Trophoblast cell (in vitro differentiated cells and primary cell): ENCODE data around the gene TSSK6.

Experiments used
- DNase-seq, 2 donors: peaks; one replicate each; pipeline ENCODE4 v3.0.0-alpha.2; 2016
- H2AFZ ChIP-seq: 2 replicates; pipeline ENCODE4 v1.6.1; 2013; ENCODE audit warnings: low read length, moderate library complexity, mild to moderate bottlenecking; ENCODE audit not compliant: insufficient read depth, poor library complexity
- H2AK5ac ChIP-seq: 2 replicates; pipeline ENCODE4 v1.6.1; 2013; ENCODE audit warnings: mild to moderate bottlenecking, low read length
- H2BK120ac ChIP-seq: 2 replicates; pipeline ENCODE4 v1.6.1; 2013; ENCODE audit warnings: low read length, mild to moderate bottlenecking, moderate library complexity; ENCODE audit not compliant: insufficient read depth, poor library complexity
- H2BK12ac ChIP-seq: 2 replicates; pipeline ENCODE4 v1.6.1; 2013; ENCODE audit warnings: mild to moderate bottlenecking, low read length, moderate library complexity
- H2BK5ac ChIP-seq: 2 replicates; pipeline ENCODE4 v1.6.1; 2013; ENCODE audit warnings: low read length, low read depth, moderate library complexity, mild to moderate bottlenecking; ENCODE audit not compliant: poor library complexity
- H3K14ac ChIP-seq: 2 replicates; pipeline ENCODE4 v1.6.1; 2013; ENCODE audit warnings: mild to moderate bottlenecking, low read length
- H3K18ac ChIP-seq: 2 replicates; pipeline ENCODE4 v1.6.1; 2013; ENCODE audit warnings: mild to moderate bottlenecking, low read length
- H3K23ac ChIP-seq: 2 replicates; pipeline ENCODE4 v1.6.1; 2013; ENCODE audit warnings: low read length
- H3K27ac ChIP-seq: 2 replicates; pipeline ENCODE4 v1.5.1; 2013; ENCODE audit warnings: low read depth, mild to moderate bottlenecking, inconsistent platforms, low read length, moderate library complexity
- H3K27me3 ChIP-seq: 2 replicates; pipeline ENCODE4 v1.6.1; 2013; ENCODE audit warnings: inconsistent platforms, mild to moderate bottlenecking, low read length, moderate library complexity; ENCODE audit not compliant: insufficient read depth
- H3K36me3 ChIP-seq, 2 experiments: 1 replicate in 1 of 2; 2 replicates in 1 of 2; pipeline ENCODE4 v1.6.1; 2013; ENCODE audit warnings: low read length in 2 of 2, mild to moderate bottlenecking in 2 of 2, moderate library complexity in 1 of 2; ENCODE audit not compliant: insufficient read depth in 2 of 2, control insufficient read depth in 1 of 2
- H3K4ac ChIP-seq: 2 replicates; pipeline ENCODE4 v1.6.1; 2013; ENCODE audit warnings: low read depth, mild to moderate bottlenecking, low read length, moderate library complexity
- H3K4me1 ChIP-seq, 2 experiments: 1 replicate in 1 of 2; 2 replicates in 1 of 2; pipeline ENCODE4 v1.6.1; 2013; ENCODE audit warnings: low read length in 2 of 2, mild to moderate bottlenecking in 2 of 2, moderate library complexity in 1 of 2; ENCODE audit not compliant: insufficient read depth in 2 of 2, control insufficient read depth in 1 of 2
- H3K4me2 ChIP-seq: 2 replicates; pipeline ENCODE4 v1.6.1; 2013; ENCODE audit warnings: inconsistent platforms, mild to moderate bottlenecking, low read length, moderate library complexity
- H3K4me3 ChIP-seq: 2 replicates; pipeline ENCODE4 v1.5.1; 2013; ENCODE audit warnings: mild to moderate bottlenecking, low read depth, low read length, inconsistent platforms
- H3K79me1 ChIP-seq: one replicate; pipeline ENCODE4 v1.6.1; 2013; ENCODE audit warnings: low read length
- H3K79me2 ChIP-seq: 2 replicates; pipeline ENCODE4 v1.6.1; 2013; ENCODE audit warnings: low read length, mild to moderate bottlenecking; ENCODE audit not compliant: control insufficient read depth, insufficient read depth, poor library complexity
- H3K9ac ChIP-seq: 2 replicates; pipeline ENCODE4 v1.6.1; 2013; ENCODE audit warnings: mild to moderate bottlenecking, low read length
- H3K9me3 ChIP-seq: 2 replicates; pipeline ENCODE4 v1.6.1; 2013; ENCODE audit warnings: low read depth, mild to moderate bottlenecking, control low read depth, inconsistent platforms, low read length; ENCODE audit not compliant: insufficient read depth
- H4K12ac ChIP-seq: 2 replicates; pipeline ENCODE4 v1.6.1; 2013; ENCODE audit warnings: low read depth, mild to moderate bottlenecking, low read length, moderate library complexity
- H4K8ac ChIP-seq: 2 replicates; pipeline ENCODE4 v1.6.1; 2013; ENCODE audit warnings: low read depth, mild to moderate bottlenecking, low read length, moderate library complexity
- H4K91ac ChIP-seq: one replicate; pipeline ENCODE4 v1.6.1; 2013; ENCODE audit warnings: low read depth, mild to moderate bottlenecking, low read length, moderate library complexity
- WGBS: extraction: QIAGEN DNeasy Blood & Tissue Kit; methylation state at CpG from one replicate; pipeline ENCODE4 v1.1.7; 2013; ENCODE audit warnings: missing lambda C conversion rate; ENCODE audit not compliant: insufficient read length, insufficient coverage; ENCODE audit errors: extremely low coverage; 5-methylcytosine and 5-hydroxymethylcytosine counted together

TSSK6 gene

DNA sequence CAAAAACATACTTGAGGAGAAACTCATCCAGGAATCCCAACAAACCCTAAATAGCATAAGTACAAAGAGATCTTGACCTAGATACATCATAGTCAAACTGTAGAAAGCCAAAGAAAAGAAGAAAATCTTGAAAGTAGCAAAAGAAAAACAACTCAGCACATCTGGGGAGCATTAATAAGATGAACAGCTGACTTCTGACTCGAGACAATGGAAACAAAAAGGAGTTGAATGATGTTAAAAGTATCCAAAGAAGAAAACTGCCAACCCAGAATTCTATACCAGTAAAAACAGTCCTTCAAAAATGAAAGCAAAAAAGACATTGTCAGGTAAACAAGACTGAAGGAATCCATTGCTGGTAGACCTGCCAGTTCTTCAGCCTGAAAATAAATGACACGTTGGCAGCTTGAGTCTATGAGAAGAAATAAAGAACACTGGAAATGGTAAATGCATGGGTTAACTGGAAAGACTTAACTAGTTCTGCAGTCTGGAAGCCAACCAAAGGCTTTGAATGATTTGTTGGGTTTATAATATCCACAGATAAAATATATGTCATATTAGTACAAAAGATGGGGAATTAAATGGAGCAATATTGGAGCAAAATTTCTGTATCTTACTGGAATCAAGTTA lies 46.8 kb downstream of the TSSK6 start:
- Histone ChIP-seq H2AK5ac (no peak overlapping the region), H3K9ac (no peak overlapping the region), H3K14ac (no peak overlapping the region), H3K4me2 (no peak overlapping the region), H3K4me1 (peaks cover 20 to 21% of the 10 kb centered on the region in 2 experiments), H3K9me3 (peaks cover 10% of the 10 kb centered on the region), H3K79me1 (peaks cover 18% of the 10 kb centered on the region), H3K27ac (no peak overlapping the region), H3K36me3 (peaks cover 33% of the 10 kb centered on the region in 2 experiments), H2BK120ac (no peak overlapping the region), H3K27me3 (no peaks in the 10 kb centered on the region), H3K4ac (no peak overlapping the region), H4K12ac (no peak overlapping the region), H4K91ac (no peak overlapping the region), H2AFZ (no peak overlapping the region), H3K18ac (no peak overlapping the region), H3K79me2 (peaks cover 16% of the 10 kb centered on the region), H3K4me3 (no peak overlapping the region), H3K23ac (no peak overlapping the region), H2BK5ac (no peak overlapping the region), H4K8ac (no peak overlapping the region), H2BK12ac (no peak overlapping the region)
- DNase-seq, result no peak
- WGBS, result no CpG with 5 or more reads among the region's 2 CpGs

DNA sequence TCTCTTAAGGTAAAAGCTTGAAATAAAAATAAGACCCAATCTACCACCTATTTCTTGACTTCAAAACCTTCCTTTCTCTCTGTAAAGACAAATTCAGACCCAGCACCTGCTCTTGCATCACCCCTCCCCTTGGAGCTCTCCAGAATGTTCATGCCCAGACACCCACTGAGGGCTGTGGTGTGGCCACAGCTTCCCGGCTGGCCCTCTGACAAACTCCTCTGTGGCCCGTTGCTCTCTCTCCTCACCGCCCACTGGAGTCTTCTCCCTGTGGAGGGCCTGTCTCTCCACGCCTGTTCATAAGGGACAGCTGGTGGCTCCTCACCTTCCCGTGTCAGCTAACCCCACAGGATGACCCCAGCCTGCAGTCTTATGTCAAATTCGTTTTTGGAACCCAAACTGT lies 49.1 kb downstream of the TSSK6 start:
- Histone ChIP-seq H3K9ac (no peak overlapping the region), H2BK12ac (no peak overlapping the region), H2BK5ac (no peak overlapping the region), H3K4ac (peak overlapping the region; percentile 60), H3K27me3 (no peaks in the 10 kb centered on the region), H3K4me3 (no peak overlapping the region), H3K14ac (no peak overlapping the region), H3K36me3 (peaks cover 21 to 22% of the 10 kb centered on the region in 2 experiments), H2AK5ac (no peak overlapping the region), H3K9me3 (peaks cover 8% of the 10 kb centered on the region), H3K79me2 (peaks cover 32% of the 10 kb centered on the region), H3K27ac (no peak overlapping the region), H3K79me1 (peaks cover 32% of the 10 kb centered on the region), H2AFZ (no peak overlapping the region), H4K91ac (no peak overlapping the region), H3K4me2 (no peak overlapping the region), H4K8ac (peak overlapping the region; percentile 22), H2BK120ac (no peak overlapping the region), H4K12ac (no peak overlapping the region), H3K23ac (no peak overlapping the region), H3K18ac (peak overlapping the region; percentile 41), H3K4me1 (peaks cover 44% of the 10 kb centered on the region in 2 experiments)
- no CpG with 5 or more reads among the region's 6 CpGs for WGBS
- no peak for DNase-seq

DNA sequence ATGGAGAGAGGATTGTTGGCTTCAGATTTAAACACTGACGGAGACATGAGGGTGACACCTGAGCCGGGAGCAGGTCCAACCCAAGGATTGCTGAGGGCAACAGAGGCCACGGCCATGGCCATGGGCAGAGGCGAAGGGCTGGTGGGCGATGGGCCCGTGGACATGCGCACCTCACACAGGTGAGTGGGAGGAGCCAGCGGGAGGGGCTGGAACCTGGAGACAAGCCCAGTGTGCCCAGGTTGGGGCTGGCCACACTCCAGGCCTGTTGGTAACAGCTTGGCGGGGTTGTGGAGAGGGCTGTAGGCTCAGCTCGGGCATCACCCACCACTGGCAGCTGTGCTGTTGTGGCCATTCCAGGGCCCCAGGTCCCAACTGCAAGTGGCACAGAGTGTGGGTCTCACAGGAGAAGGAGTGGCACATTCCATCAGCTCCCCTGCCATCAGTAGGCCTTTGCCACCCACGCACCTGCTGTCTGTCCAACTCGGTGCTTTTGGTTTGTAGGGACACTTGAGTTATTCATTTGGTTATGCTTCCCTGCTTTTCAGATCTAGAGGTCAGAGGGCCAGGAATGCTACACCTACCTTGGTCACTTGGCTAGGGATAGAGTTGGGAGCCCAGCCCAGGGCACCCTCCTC lies 49.8 kb downstream of the TSSK6 start:
- Histone ChIP-seq H4K12ac (no peak overlapping the region), H3K27ac (peak overlapping the region; percentile 99), H4K91ac (peak overlapping the region; percentile 97), H3K79me1 (peaks cover 35% of the 10 kb centered on the region), H2AFZ (no peak overlapping the region), H3K9ac (no peak overlapping the region), H3K4ac (peak overlapping the region; percentile 9), H4K8ac (peak overlapping the region; percentile 2), H2AK5ac (peak overlapping the region; percentile 8), H3K4me3 (no peak overlapping the region), H3K4me1 (peaks cover 49 to 50% of the 10 kb centered on the region in 2 experiments), H3K18ac (peak overlapping the region; percentile 21), H3K9me3 (peaks cover 8% of the 10 kb centered on the region), H3K36me3 (peaks cover 21 to 22% of the 10 kb centered on the region in 2 experiments), H3K79me2 (peaks cover 32% of the 10 kb centered on the region), H3K23ac (no peak overlapping the region), H2BK5ac (peak overlapping the region; percentile 92), H3K27me3 (no peaks in the 10 kb centered on the region), H2BK120ac (peak overlapping the region; percentile 93), H3K14ac (peak overlapping the region; percentile 20), H3K4me2 (no peak overlapping the region), H2BK12ac (peak overlapping the region; percentile 37)
- no peak for DNase-seq
- WGBS, result no CpG with 5 or more reads among the region's 12 CpGs

- H3K4me1 ChIP-seq, result peaks cover 58 to 59% of the 10 kb centered on the region in 2 experiments
- peak overlapping the region; percentile 97 for H2BK120ac ChIP-seq
- H3K14ac ChIP-seq, result peak overlapping the region; percentile 95
- H4K8ac ChIP-seq, result peak overlapping the region; percentile 94
- H4K91ac ChIP-seq, result peak overlapping the region; percentile 99
- peak overlapping the region; percentile 87 for H2BK12ac ChIP-seq
- H3K27ac ChIP-seq, result peak overlapping the region; percentile 99
- peaks cover 35% of the 10 kb centered on the region for H3K79me1 ChIP-seq
- no peak overlapping the region for H3K4me3 ChIP-seq
- H3K18ac ChIP-seq, result peak overlapping the region; percentile 92
- no peak overlapping the region for H3K23ac ChIP-seq
- peak overlapping the region; percentile 40 for H3K4me2 ChIP-seq
- peak overlapping the region; percentile 98 for H2AK5ac ChIP-seq
- H3K36me3 ChIP-seq, result peaks cover 20 to 21% of the 10 kb centered on the region in 2 experiments
- H4K12ac ChIP-seq, result peak overlapping the region; percentile 94
- DNase-seq, result peak; percentile 80 to 91
- no peaks in the 10 kb centered on the region for H3K27me3 ChIP-seq
- peak overlapping the region; percentile 82 for H2AFZ ChIP-seq
- peaks cover 36% of the 10 kb centered on the region for H3K79me2 ChIP-seq
- H3K9me3 ChIP-seq, result peaks cover 8% of the 10 kb centered on the region
- WGBS, result no CpG with 5 or more reads among the region's 13 CpGs
- H3K9ac ChIP-seq, result peak overlapping the region; percentile 25
- H2BK5ac ChIP-seq, result peak overlapping the region; percentile 97
- H3K4ac ChIP-seq, result peak overlapping the region; percentile 75
These were observed 50.8 kb downstream of the TSSK6 start for GRCh38 chr19:19464339-19465098.
